ENCODE results near the gene ZBBX.

GRCh38 chr3:167300207-167300606, 79.9 kb downstream of the ZBBX start:
- TF ChIP-seq POLR2A (IDR thresholded peaks at IDR 0.05; ENCODE audit: low read length): no peak
- no peak for TF ChIP-seq GATA1 (IDR thresholded peaks at IDR 0.05; ENCODE audit: low read depth, low read length)

Data from erythroblast (primary cell).